ENCODE data around the gene PGF.

The PGF gene

DNA sequence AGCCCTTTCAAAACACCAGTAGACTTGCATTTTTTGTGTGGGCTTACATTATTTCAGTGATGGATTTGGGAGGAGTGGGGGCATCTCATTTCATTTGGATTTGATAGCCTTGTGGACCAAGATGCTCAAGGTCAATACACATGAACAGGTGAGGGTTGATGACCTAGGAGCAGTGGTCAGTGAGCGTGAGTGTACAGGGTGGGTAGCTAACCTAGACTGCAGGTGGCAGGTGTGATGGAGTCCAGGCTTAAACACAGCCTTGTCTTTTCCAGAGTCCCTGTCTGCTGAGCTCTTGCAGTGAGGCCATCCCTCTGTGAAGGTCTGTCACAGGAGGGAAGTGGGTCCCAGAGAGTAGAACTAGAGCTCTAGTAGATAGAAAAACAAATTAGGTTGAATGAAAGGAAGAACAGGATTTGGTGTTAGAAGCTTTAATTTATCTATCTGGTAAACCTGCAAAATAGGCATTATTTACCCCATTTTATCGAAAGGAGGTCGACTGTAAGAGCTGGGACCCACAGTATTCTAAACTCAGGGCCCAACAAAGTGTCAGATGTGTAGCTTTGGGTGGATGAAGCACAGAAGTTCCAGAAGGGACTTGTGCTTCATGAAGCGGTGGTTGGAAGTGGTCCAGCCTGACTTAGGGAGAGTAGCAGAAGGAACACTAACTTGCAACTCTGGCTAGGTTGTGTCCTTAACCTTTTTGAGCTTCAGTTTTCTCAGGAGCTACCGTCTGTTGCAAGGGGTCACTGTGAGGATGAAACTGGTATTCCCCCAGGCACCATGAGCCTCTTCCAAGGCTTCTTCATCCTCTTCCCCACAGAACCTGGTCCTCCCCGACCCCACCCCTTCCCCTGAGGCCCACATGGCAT, 50.5 kb downstream of the PGF start:
- no peak for DNase-seq (ENCODE audit: low read depth in 1 of 2, low spot score in 1 of 2)

DNA sequence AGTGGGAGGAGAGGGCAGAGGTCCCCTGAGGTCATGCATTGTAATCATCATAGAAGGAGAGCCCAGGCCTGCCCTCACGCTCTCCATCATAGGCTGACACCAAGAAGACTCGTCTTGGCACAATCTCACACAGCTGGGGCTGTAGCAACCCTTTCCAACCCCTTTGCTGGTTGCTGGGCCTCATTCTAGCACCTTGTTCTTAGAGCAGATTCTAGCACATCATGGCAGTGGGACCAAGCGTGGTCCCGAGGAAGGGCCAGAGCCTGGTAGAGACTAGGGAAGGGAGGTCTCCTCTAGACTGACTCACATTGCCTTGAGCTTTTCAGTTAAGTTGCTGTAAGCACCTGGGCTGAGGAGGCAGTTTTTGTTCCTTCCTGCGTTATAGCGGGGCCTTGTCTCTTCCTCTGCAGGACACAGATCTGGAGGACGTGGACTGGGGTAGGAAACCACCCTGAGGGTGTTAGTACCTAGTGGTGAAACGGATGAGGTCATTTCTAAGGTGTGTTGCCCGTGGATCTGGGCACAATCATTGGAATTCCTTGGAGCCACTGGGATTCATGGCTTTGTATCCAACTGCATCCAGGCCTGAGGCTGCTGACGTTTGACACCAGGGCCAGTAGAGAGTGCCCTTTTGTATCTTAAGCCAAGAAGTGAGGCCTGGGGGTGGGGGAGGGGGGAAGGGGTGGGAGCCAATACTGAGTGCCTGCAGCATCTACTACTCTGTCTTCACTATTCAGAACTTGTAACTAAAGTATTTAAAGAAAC, 52.3 kb downstream of the PGF start:
- DNase-seq (ENCODE audit: low read depth in 1 of 2, low spot score in 1 of 2), result no peak

DNA sequence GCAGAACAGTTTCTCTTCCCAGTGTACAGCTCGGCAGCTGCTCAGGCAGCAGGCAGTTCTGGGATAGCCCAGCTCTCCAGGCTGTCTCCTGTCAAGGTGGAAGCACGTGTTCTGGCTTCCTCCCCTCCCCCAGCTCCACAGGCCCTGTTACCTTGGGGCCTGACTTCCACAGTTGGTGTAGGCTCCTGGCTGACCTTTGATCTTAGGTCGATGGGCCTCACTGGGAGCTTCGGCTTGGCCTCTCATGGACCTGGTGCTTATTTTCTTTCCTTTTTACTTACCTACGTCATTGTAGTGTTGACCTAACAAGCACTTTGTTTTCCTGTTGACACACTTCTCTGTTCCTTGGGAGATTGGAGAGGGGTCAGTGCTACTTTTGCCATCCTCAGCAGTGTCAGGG, 56.7 kb downstream of the PGF start:
- DNase-seq (ENCODE audit: low read depth in 1 of 2, low spot score in 1 of 2), result no peak

DNA sequence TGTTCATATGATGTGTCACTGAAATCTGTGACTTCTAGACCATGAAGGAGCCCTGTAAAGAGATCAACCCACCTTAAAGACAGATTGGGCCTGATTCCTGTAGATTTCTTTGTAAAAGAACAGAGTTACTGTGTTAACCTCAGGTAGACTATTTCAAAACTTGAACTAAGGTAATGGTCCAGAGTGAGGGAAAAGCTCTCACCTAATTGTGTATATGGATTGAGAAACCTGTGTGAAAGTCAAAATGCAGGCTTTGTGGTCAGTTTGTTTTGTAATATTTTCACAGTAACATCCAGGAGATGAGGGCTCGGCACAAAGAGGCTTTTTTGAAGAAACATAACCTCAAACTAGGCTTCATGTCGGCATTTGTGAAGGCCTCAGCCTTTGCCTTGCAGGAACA, 57.3 kb downstream of the PGF start:
- no peak for DNase-seq (ENCODE audit: low read depth in 1 of 2, low spot score in 1 of 2)

DNA sequence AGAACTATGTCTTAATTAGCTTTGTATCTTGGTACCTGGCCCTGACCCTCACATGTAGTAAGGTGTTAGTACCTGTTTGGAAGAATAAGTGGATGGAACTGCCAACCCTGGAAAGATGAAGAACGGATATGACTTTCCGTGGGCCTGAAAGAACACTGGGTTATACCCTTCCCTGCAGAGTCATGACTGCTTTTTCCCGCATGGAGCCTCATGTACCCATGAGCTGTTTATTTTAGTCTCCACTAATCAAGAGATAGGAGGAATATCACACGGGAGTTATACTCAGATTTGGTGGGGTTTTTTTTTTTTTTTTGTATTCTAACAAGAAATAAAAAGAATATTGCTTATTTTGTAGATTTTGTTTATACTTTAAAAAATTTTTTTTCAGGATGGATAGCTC, 57.8 kb downstream of the PGF start:
- no peak for DNase-seq (ENCODE audit: low read depth in 1 of 2, low spot score in 1 of 2)

DNA sequence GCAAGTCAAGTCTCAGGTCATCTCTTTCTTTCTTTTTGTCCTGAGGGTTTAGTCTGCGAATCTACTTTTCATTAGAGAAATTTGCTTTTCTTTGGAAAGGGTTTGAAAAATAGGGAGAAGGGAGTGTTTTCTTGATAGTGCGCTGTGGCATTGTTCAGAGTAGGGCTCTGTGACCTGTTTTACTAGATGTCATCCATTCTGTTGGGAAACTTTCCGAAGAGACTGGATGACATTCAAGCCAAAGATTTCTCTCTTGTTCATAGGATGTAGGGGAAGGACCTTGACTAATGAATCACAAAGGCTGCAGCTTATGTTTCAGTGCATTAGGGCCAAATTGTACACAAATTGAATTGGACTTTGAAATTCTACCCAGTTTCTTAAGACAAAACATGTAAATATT, 59.0 kb downstream of the PGF start:
- DNase-seq (ENCODE audit: low read depth in 1 of 2, low spot score in 1 of 2), result no peak

DNA sequence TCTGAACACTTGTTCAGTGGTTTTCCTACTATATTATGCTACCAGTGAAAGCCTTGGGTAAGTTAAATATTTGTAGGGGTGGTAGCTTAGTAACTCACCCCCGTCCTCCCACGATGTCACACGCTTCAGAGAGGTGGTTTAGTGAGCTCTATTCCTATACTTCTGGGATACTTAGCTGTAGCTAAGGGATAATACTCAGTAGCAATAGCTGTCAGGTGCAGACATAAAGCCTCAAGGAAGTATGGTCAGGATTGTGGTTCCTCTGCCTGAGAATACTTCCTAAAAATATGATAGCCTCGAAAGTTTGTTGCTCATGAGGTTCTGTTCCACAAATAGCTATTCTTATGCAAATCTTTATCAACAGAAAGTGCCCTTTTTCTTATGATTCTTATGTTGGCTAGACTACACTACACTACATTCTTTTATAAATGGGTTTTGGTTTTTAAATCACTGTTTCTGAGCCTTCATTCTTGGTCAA, 61.7 kb downstream of the PGF start:
- no peak for DNase-seq (ENCODE audit: low read depth in 1 of 2, low spot score in 1 of 2)

DNA sequence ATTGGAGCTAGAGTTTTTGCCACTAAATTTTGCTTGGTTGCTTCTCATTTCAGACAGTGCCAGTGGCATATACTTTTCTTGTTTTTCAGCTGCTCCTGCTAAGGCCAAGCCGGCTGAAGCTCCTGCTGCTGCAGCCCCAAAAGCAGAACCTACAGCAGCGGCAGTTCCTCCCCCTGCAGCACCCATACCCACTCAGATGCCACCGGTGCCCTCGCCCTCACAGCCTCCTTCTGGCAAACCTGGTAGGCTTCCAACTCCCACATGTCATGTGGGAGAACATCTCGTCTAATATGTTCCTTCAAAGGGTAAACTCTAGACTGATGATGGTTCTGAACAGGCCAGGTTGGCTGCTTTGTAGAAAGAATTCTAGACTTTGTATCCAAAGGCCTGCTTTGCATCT, 62.7 kb downstream of the PGF start:
- no peak for DNase-seq (ENCODE audit: low read depth in 1 of 2, low spot score in 1 of 2)

DNA sequence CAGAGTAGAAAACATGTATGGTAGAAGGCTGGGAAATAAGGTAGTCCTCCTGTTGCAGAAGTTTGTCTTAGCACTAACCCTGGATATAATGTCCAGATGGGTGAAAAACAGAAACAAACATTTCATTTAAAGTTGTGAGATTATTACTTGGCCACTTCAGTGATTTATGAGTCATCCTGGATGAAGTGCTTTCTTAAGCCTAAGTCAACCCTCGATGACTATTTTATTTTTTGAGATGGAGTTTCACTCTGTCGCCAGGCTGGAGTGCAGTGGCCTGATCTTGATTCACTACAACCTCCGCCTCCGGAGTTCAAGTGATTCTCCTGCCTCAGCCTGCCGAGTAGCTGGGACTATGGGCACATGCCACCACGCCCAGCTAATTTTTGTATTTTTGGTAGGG, 63.5 kb downstream of the PGF start:
- no peak for DNase-seq (ENCODE audit: low read depth in 1 of 2, low spot score in 1 of 2)

Measured in activated T-helper 1 cell treated with anti-CD3 and anti-CD28 coated beads, Interleukin-2, amount 50 U/mL, for 16 hours (primary cell).